ENCODE data around the gene CXCL5.

GRCh38 chr4:73976716-73977115, 21.8 kb downstream of the CXCL5 start:
- no peak for TF ChIP-seq ZNF224 (CRISPR knock-in tag; IDR thresholded peaks at IDR 0.05)
- no peak for TF ChIP-seq CTCF (CRISPR knock-in tag; IDR thresholded peaks at IDR 0.05)
- no peak for TF ChIP-seq RAD21 (CRISPR knock-in tag; IDR thresholded peaks at IDR 0.05)
- no peak for TF ChIP-seq ZBTB21 (CRISPR knock-in tag; IDR thresholded peaks at IDR 0.05)
- no peak for TF ChIP-seq THAP8 (CRISPR knock-in tag; IDR thresholded peaks at IDR 0.05; ENCODE audit: borderline replicate concordance)
- TF ChIP-seq ZNF274 (CRISPR knock-in tag; IDR thresholded peaks at IDR 0.05), result no peak
